Measurements from ENCODE around the gene CCDC171. TPM values are rescaled to one million over a fixed set of nuclear protein-coding genes. Genes with fewer than 3 reads are reported as not detected.

CCDC171 gene
- total RNA-seq, 4 donors from 2014 or later, result 6.2 to 9.6 (median 7.8) TPM

- no peak overlapping the region for H3K4me3 ChIP-seq (replicated peaks in 1 of 3)
- no peak overlapping the region for H3K27ac ChIP-seq
- 84 to 88% methylated on average over 3 of the region's 3 CpGs for WGBS, 2 donors
- no peaks in the 10 kb centered on the region for H3K27me3 ChIP-seq
- no peaks in the 10 kb centered on the region for H3K9me3 ChIP-seq
- DNase-seq, result no peak
- TF ChIP-seq POLR2A (IDR thresholded peaks at IDR 0.05) (no peak), CTCF (IDR thresholded peaks at IDR 0.05) (no peak)
- no peaks in the 10 kb centered on the region for H3K36me3 ChIP-seq
- H3K4me1 ChIP-seq, result no peaks in the 10 kb centered on the region
- intact Hi-C loops (cut with DNase I), result no loop called here
Observed at GRCh38 chr9:15961217-15961616, 408.4 kb downstream of the CCDC171 start.

DNA sequence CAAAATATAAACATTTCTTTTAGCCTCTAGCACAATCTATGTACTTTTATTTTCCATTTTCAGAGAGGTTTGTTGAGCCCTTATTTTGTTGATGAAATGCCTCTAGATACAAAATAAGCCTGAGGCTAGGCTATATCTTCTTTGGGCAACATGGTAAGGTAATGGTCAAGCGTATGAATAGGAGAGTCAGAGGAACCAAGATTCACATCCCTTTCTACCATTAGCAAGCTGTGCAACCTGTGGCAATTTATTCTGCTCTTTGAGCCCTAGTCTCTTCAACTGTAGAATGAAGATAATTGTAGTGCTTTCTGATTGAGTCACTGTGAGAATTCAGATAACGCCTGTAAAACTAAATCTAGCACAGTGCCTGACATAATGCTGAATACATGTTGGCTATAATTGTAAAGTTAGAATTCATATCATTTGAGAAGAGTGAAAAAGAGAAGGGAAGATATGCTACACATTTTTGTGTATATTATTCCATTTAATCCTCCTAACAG, 412.5 kb downstream of the CCDC171 start:
- Histone ChIP-seq H3K36me3 (no peaks in the 10 kb centered on the region), H3K27me3 (no peaks in the 10 kb centered on the region), H3K9me3 (no peaks in the 10 kb centered on the region), H3K4me3 (replicated peaks in 1 of 3) (no peak overlapping the region), H3K4me1 (no peaks in the 10 kb centered on the region), H3K27ac (no peak overlapping the region)
- DNase-seq, result no peak
- TF ChIP-seq CTCF (IDR thresholded peaks at IDR 0.05) (no peak), POLR2A (IDR thresholded peaks at IDR 0.05) (no peak)
- intact Hi-C loops (cut with DNase I), result no loop called here
- WGBS, 2 donors, result 97 to 99% methylated on average over 2 of the region's 2 CpGs

- Histone ChIP-seq H3K9me3 (no peaks in the 10 kb centered on the region), H3K4me1 (no peaks in the 10 kb centered on the region), H3K27ac (no peak overlapping the region), H3K36me3 (no peaks in the 10 kb centered on the region), H3K27me3 (no peaks in the 10 kb centered on the region), H3K4me3 (replicated peaks in 1 of 3) (no peak overlapping the region)
- WGBS, 2 donors, result 82 to 88% methylated on average over 1 of the region's 1 CpG
- intact Hi-C loops (cut with DNase I), result no loop called here
- TF ChIP-seq CTCF (IDR thresholded peaks at IDR 0.05) (no peak), POLR2A (IDR thresholded peaks at IDR 0.05) (no peak)
- no peak for DNase-seq
Observed at GRCh38 chr9:15966471-15966870, 413.6 kb downstream of the CCDC171 start.

- Histone ChIP-seq H3K27me3 (no peaks in the 10 kb centered on the region), H3K9me3 (no peaks in the 10 kb centered on the region), H3K27ac (no peak overlapping the region), H3K36me3 (no peaks in the 10 kb centered on the region), H3K4me1 (no peaks in the 10 kb centered on the region), H3K4me3 (replicated peaks in 1 of 3) (no peak overlapping the region)
- no peak for DNase-seq
- intact Hi-C loops (cut with DNase I), result no loop called here
- TF ChIP-seq POLR2A (IDR thresholded peaks at IDR 0.05) (no peak), CTCF (IDR thresholded peaks at IDR 0.05) (no peak)
- 84 to 86% methylated on average over 3 of the region's 3 CpGs for WGBS, 2 donors
Observed at GRCh38 chr9:15967068-15967467, 414.2 kb downstream of the CCDC171 start.

GRCh38 chr9:15972760-15973159, 419.9 kb downstream of the CCDC171 start:
- 91 to 93% methylated on average over 4 of the region's 4 CpGs for WGBS, 2 donors
- intact Hi-C loops (cut with DNase I), result no loop called here
- no peak for DNase-seq
- Histone ChIP-seq H3K27ac (no peak overlapping the region), H3K4me1 (no peaks in the 10 kb centered on the region), H3K27me3 (no peaks in the 10 kb centered on the region), H3K9me3 (no peaks in the 10 kb centered on the region), H3K4me3 (replicated peaks in 1 of 3) (no peak overlapping the region), H3K36me3 (no peaks in the 10 kb centered on the region)
- TF ChIP-seq CTCF (IDR thresholded peaks at IDR 0.05) (no peak), POLR2A (IDR thresholded peaks at IDR 0.05) (no peak)

Measured in thyroid gland (tissue), 4 donors.